ENCODE data around the gene TBRG1. TPM values are rescaled to one million over a fixed set of nuclear protein-coding genes. Genes with fewer than 3 reads are reported as not detected.

The TBRG1 gene
- total RNA-seq, 1 donor from 2014 or later, result 19.2 TPM

- DNase-seq (ENCODE audit: low read depth in 2 of 2), result peak in 1 of 2 donors; percentile 16
These were observed 10.0 kb upstream of the TBRG1 start for GRCh38 chr11:124612567-124613246.

DNA sequence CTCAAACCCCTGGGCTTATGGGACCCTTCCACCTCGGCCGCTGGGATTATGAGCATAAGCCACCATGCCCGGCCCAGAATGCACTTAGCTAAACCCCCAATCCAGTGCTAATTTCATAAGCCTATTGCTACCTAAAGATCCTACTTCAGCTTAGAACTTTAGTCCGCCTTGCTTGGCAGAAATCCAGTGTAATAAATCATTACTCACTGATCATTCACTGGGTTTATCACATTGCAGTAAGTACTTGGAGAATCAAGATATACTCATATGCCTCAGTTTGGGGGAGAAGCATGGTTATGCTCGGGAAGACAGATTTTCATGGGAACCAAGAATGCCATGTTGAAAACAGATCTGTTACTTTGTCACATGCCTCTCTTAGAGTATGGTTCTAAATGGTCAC is 3.8 kb upstream of the TBRG1 start:
- no peak for DNase-seq (ENCODE audit: low read depth in 2 of 2)

DNA sequence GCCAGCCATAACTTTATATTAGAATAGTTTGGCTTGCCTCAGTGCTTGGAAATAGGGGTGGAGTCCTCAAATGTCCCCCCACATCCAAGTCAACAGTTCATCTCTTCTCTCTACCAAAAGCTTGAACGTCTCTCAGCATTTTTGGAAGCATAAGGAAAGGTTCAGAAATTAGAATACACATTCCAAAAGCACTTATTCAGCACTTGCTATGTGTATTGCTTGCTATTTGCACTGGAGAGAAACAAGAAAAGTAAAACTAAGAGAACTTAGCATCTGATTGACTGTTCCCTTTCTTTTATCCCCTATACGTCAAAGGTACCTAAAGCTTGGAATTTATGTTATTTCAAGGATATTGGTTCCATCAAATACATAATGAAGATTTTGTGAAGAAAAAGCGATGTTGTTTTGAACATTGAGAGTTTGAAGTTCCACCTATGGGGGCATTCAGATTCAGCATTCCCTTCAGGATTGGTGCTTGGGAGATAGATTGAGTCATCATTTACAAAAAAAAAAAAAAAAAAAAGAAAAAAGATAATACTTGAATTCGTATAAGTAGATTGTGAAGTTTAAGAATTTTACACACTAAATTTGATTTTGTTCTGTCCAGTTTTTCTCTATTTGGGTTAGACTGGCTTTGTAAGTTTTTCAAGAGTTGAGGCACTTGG is 1.3 kb downstream of the TBRG1 start:
- DNase-seq (ENCODE audit: low read depth in 2 of 2), result peak in 1 of 2 donors; percentile 12

DNA sequence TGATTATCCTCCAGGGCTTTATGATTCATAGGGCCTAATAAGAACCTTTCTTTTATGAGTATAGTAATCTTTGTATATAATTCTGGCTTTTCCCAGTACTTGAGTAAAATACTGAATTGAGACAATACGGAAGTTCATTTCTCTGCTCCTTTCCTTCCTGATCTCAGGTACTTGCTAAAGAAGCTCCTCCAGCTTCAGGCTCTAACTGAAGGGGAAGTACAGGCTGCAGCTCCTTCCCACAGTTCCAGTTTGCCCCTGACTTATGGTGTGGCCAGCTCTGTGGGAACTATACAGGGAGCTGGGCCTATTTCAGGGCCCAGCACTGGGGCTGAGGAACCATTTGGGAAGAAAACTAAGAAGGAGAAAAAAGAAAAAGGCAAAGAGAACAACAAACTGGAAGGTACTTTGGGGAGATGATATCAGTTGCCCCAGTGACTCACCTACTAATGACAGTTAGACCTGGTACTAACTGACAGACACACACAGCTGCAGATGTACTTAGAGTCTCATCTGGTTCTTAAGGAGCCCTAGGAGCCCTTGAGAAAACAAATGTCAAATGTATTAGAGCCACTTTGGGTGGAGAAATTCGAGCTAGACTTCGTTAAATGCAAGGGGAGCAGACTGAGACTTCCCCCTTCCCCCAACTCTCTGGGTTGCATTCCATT is 3.0 kb downstream of the TBRG1 start:
- DNase-seq (ENCODE audit: low read depth in 2 of 2), result no peak

GRCh38 chr11:124627546-124627945 is 4.9 kb downstream of the TBRG1 start:
- no peak for DNase-seq (ENCODE audit: low read depth in 2 of 2)

DNA sequence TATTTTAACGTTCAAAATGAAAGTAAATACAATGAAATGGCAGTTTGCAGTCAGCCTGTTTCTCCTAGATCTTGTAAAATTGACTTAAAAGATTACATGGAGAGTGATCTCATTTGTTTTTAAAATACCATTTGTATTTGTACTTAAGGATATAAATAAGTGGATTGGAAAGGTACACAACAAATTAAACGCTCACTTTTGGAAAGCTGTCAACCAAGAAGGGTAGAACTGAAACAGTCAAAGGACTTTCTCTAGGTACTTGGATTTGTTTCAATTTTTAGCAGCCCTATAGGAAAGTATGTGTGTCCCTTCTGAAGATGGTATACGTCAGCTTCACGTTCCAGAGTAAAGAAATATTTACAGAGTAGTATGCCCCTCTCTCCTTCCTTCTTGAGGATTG is 7.3 kb downstream of the TBRG1 start:
- DNase-seq (ENCODE audit: low read depth in 2 of 2), result no peak

GRCh38 chr11:124633355-124633754 is 10.7 kb downstream of the TBRG1 start:
- peak; percentile 31 to 39 for DNase-seq (ENCODE audit: low read depth in 2 of 2)

GRCh38 chr11:124635932-124636331 is 13.3 kb downstream of the TBRG1 start:
- no peak for DNase-seq (ENCODE audit: low read depth in 2 of 2)

DNA sequence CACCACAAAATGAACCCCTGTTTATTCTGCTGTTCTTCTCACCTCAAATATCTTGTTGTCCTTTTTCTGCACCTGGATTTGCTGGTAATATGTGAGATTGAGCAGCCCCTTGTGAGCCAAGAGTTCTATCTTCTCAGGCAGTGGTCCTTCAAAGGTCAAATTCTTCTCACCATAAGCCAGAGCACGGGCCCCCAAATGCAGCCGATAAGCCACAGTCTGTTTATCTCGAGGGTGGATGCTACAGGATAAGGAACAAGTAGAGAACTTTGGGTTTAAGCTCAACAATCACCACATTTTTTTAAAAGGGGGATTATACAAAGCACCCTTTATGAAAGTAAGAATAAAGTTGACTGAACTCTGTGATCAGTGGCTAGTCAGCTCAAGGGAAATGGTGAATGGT is 15.8 kb downstream of the TBRG1 start:
- DNase-seq (ENCODE audit: low read depth in 2 of 2), result no peak

- DNase-seq (ENCODE audit: low read depth in 2 of 2), result no peak
These were observed 16.5 kb downstream of the TBRG1 start for GRCh38 chr11:124639186-124639585.

DNA sequence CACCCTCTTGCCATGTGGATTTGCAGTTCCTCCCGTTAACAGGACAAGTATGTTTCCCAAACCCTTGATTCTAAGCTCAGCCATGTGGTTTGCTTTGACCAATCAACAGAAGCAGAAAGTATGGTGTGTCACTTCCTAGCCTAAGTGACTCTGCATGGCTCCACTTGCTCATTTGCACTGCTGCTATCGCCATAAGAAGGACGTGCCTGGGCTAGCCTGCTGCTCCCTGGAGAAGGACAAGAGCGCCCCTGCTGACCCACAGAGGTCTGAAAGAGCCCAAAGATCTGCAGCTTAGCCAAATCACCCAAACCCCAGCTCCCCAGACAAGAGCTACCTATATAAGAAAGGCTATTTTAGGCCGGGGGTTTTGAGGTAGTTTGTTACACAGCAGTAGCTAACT is 18.0 kb downstream of the TBRG1 start:
- DNase-seq (ENCODE audit: low read depth in 2 of 2), result no peak

DNA sequence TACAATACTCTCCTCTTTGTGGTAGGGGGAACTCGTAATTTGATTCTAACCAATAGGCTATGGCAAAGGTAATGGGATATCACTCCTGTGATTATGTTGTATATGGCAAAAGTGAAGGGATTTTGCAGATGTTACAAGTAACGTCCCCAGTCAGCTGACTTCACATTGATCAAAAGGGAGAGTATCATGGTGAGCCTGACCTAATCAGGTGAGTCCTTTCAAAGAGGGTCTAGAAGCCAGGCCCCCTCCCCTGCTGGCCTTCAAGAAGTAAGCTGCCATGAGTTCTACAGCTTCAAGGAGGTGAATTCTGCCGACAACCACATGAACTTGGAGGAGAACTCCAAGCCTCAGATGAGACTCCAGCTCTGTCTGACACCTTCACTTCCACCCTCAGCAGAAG is 20.0 kb downstream of the TBRG1 start:
- no peak for DNase-seq (ENCODE audit: low read depth in 2 of 2)

- DNase-seq (ENCODE audit: low read depth in 2 of 2), result no peak
These were observed 20.5 kb downstream of the TBRG1 start for GRCh38 chr11:124643042-124643604.

DNA sequence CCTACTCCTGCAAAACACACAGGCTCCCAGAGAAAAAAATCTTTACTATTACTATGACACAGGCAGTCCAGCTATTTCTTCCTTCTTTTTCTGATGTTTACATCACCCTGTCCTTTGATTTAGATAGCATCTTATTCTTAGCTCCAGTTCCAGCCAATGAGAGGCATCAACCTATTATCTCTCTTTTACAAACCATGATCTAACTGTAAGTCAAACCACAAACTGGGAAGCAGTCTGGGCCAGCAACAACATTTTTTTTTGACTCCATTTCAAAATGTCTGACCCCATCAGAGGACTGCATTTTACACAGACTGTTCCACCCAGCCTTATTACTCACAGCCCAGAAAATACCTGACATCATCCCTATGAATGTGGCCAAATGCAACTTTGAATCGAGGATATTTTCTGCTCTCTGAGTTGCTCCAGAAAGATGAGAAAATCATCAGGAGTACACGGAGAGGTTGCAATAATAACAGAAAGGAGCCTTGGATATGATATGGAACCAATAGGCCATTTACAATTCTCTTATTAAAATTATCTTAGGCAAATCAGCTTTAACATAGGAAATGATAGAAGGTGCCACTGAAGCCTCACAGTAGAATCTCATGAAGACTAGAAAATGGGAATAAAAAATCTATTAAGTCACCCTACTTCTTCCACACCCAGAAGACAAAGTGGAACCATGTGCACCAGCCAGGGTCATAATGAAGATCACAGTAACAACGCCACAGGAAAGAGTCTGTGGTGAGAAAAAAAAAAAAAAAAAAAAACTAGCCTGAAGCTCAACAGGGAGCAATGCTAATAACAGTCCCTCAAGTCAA is 21.2 kb downstream of the TBRG1 start:
- DNase-seq (ENCODE audit: low read depth in 2 of 2), result peak; percentile 46 to 70

GRCh38 chr11:124644426-124645280 is 22.0 kb downstream of the TBRG1 start:
- peak; percentile 79 to 81 for DNase-seq (ENCODE audit: low read depth in 2 of 2)

GRCh38 chr11:124646148-124646547 is 23.5 kb downstream of the TBRG1 start:
- DNase-seq (ENCODE audit: low read depth in 2 of 2), result no peak

GRCh38 chr11:124648610-124649009 is 25.9 kb downstream of the TBRG1 start:
- no peak for DNase-seq (ENCODE audit: low read depth in 2 of 2)

DNA sequence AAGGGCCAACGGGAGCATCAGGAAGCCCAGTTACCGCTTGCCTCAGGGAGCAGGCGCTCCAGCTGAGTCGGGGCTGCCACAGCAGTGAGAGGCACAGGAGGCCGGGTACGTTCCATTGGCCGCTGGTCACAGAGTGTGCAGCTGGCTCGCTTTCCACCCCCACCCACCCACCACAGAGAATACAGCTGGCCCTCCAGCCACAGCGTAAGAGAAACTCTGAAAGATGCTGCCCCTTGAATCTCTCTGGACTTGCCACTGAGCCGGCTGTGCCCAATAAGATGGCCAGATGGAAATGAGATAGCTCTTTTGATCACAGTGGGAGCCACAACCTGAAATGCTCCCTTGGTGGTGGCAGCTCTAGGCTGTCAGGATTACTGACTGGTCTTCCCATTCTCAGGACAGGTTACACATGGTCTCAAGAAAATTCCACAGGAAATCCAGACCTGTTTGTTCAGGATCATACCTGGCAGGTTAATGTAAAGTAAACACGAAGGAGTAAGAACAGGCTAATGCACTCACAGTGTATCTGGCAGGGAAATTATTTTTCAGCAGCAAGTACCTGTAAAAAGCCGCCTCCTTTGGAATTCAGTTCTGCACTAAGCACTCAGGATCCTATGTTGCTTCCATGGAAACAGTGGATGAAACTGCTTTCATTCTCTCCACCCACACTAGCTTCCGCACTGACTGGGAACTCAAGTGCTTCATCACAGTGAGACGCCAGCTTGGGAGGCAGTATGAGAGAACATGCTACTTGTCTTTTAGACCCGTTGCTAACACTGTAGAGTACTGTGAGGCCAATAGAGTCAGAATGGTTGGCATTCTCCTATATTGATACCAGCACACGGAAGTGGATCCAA is 34.3 kb downstream of the TBRG1 start:
- no peak for DNase-seq (ENCODE audit: low read depth in 2 of 2)

DNA sequence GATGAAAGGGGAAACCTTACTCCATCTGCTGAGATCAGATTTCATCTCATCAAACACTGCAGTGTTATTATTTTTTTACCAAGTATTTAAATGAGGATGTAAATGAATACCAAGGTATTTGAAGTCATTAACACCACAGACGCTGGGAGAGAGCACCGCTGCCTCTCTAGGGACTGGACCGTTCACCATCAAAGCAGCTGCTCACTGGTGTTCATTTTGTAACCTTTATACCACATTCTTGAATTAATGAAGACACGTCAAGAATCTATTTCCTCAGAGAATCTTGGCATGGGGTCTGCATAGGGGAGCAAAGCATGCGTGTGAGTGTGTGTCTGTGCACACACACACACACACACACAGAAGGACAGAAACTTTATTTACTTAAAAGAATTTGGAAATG is 35.2 kb downstream of the TBRG1 start:
- DNase-seq (ENCODE audit: low read depth in 2 of 2), result no peak

DNA sequence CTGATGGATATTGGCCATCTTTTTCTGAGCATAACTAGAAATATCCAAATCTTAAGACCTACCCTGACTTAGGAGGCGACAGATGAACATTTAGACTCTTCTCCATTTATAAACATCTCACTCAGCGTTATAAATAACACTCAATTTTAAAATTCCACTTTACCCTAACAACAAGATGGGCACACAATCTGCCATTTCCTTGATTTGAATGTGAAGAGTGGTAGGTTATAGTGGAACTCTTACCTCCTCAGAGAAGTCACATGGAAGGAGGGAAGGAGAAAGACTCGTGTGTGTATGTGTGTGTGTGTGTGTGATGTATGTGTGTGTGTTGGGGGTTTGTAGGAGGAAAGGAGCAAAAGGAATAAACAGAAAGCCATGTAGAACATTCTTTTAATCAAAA is 35.8 kb downstream of the TBRG1 start:
- no peak for DNase-seq (ENCODE audit: low read depth in 2 of 2)

Measured in lung microvascular endothelial cell (primary cell).